A549 (cell line): ENCODE data around the gene BUB1B. TPM values are rescaled to one million over a fixed set of nuclear protein-coding genes. Genes with fewer than 3 reads are reported as not detected.
"Not testable (repeated sequence)": the region's sequence is repeated elsewhere in the genome, so short reads cannot be mapped to it uniquely, and the experiment has no call there.

Experiments
- ATAC-seq, 2 experiments: fragments of 200-7000 bp in 1 of 2; fragments of >200 bp in 1 of 2; cut with Nextera tagmentation in 1 of 2; cut with Tn5 transposase in 1 of 2; 3 replicates each; pipeline versions ENCODE4 v1.8.0 to v1.9.1; 2018 to 2020; ENCODE audit warnings: mild to moderate bottlenecking in 1 of 2, moderate library complexity in 1 of 2
- CTCF ChIA-PET: fragments of 300-600 bp; sonication (Branson Sonifier 250); formaldehyde crosslinking; extraction: SDS; loops from one replicate; lab custom pipeline; 2021; ENCODE audit warnings: antibody characterized with exemption, inconsistent platforms; lab: Yijun Ruan, JAX
- POLR2A ChIA-PET: fragments of 350-600 bp; formaldehyde crosslinking; extraction: SDS; loops from one replicate; lab custom pipeline; 2021; ENCODE audit warnings: antibody characterized with exemption, inconsistent platforms; lab: Yijun Ruan, JAX
- DNase-seq, 2 experiments: peaks; one replicate each; pipeline versions ENCODE4 v3.0.0 to v3.0.0-alpha.2; 2011 to 2016; ENCODE audit warnings: low read depth in 1 of 2, low spot score in 1 of 2
- FAIRE-seq: peaks from 2 replicates; lab custom pipeline; 2011; peaks lifted over from hg19 to GRCh38; lab: Jason Lieb, UNC
- H3K27ac ChIP-seq, 2 experiments: fragments of >200 bp; sonication (Bioruptor Twin); formaldehyde crosslinking; 3 replicates each; pipeline ENCODE4 v1.5.1; 2016 to 2017
- H3K4me1 ChIP-seq: fragments of >200 bp; sonication (Bioruptor Twin); formaldehyde crosslinking; 3 replicates; pipeline ENCODE4 v1.6.1; 2016
- H3K4me2 ChIP-seq: fragments of >200 bp; sonication (Bioruptor Twin); formaldehyde crosslinking; 3 replicates; pipeline ENCODE4 v1.6.1; 2016
- H3K4me3 ChIP-seq: fragments of >200 bp; sonication (Bioruptor Twin); formaldehyde crosslinking; 3 replicates; pipeline ENCODE4 v1.5.1; 2016
- H3K9me3 ChIP-seq: fragments of >200 bp; sonication (Bioruptor Twin); formaldehyde crosslinking; 3 replicates; pipeline ENCODE4 v1.6.1; 2016
- BHLHE40 ChIP-seq: IDR thresholded peaks from 2 replicates; pipeline ENCODE4 v1.6.1; 2012; ENCODE audit warnings: low read depth, low read length, inconsistent platforms
- CHD4 ChIP-seq: fragments of 200-600 bp; sonication (generic); IDR thresholded peaks from 2 replicates; pipeline ENCODE4 v1.6.1; 2016; ENCODE audit warnings: antibody characterized with exemption, mild to moderate bottlenecking, borderline replicate concordance
- EP300 ChIP-seq, 2 experiments: fragments of >200 bp; sonication (Bioruptor Twin); formaldehyde crosslinking; IDR thresholded peaks; 2 replicates in 1 of 2; 3 replicates in 1 of 2; pipeline ENCODE4 v1.6.1; 2016 to 2017
- FOXS1 ChIP-seq: fragments of 250-450 bp; sonication (Bioruptor Pico); IDR thresholded peaks from 2 replicates; pipeline ENCODE4 v1.5.0; 2020; ENCODE audit warnings: mild to moderate bottlenecking, moderate library complexity
- HOXA7 ChIP-seq: fragments of 250-450 bp; sonication (Bioruptor Pico); IDR thresholded peaks from 2 replicates; pipeline ENCODE4 v1.5.0; 2020; ENCODE audit warnings: mild to moderate bottlenecking, moderate library complexity
- HOXB5 ChIP-seq: fragments of 250-450 bp; sonication (Bioruptor Pico); IDR thresholded peaks from 2 replicates; pipeline ENCODE4 v1.5.0; 2020; ENCODE audit warnings: mild to moderate bottlenecking, moderate library complexity
- KDM1A ChIP-seq: fragments of 200-600 bp; sonication (generic); IDR thresholded peaks from 2 replicates; pipeline ENCODE4 v1.6.1; 2016; ENCODE audit warnings: low read depth, mild to moderate bottlenecking
- NFE2L2 ChIP-seq: fragments of 150-350 bp; conservative IDR thresholded peaks from 2 replicates; pipeline ENCODE4 v1.6.1; 2014; ENCODE audit warnings: low read length
- RCOR1 ChIP-seq: fragments of 150-350 bp; IDR thresholded peaks from 2 replicates; pipeline ENCODE4 v1.6.1; 2014; ENCODE audit warnings: antibody characterized with exemption, low read length, low read depth
- SMC3 ChIP-seq: fragments of >200 bp; sonication (Bioruptor Twin); formaldehyde crosslinking; IDR thresholded peaks from 3 replicates; pipeline ENCODE4 v1.6.1; 2018; ENCODE audit warnings: inconsistent platforms
- TFCP2L1 ChIP-seq: fragments of 250-450 bp; sonication (Bioruptor Pico); IDR thresholded peaks from 2 replicates; pipeline ENCODE4 v1.5.0; 2021; ENCODE audit warnings: mild to moderate bottlenecking
- ZC3H11A ChIP-seq: fragments of 450-650 bp; IDR thresholded peaks from 2 replicates; pipeline ENCODE4 v1.6.1; 2014; ENCODE audit warnings: antibody characterized with exemption, mild to moderate bottlenecking
- ZNF302 ChIP-seq: fragments of 250-450 bp; sonication (Bioruptor Pico); IDR thresholded peaks from 2 replicates; pipeline ENCODE4 v1.9.0; 2021; ENCODE audit warnings: inconsistent platforms, mild to moderate bottlenecking, moderate library complexity
- ZSCAN20 ChIP-seq: fragments of 250-450 bp; sonication (Bioruptor Pico); IDR thresholded peaks from 2 replicates; pipeline ENCODE4 v1.8.0; 2022; ENCODE audit warnings: mild to moderate bottlenecking, moderate library complexity
- WGBS: methylation state at CpG from one replicate; pipeline ENCODE4 v1.1.6; 2017; ENCODE audit errors: missing lambda C conversion rate; 5-methylcytosine and 5-hydroxymethylcytosine counted together
- polyA plus RNA-seq, 4 experiments: library from polyadenylated mRNA; depleted of rRNA in 3 of 4; stranded (reverse); fragments of >200 nt; fragmentation: RNase III in 1 of 4; extraction: RNeasy Plus Mini Kit Qiagen cat#74134 plus additional on column Dnase treatment in 1 of 4; gene quantifications; 2 replicates in 3 of 4; 3 replicates in 1 of 4; pipeline ENCODE4 v1.2.3, GENCODE V29; 2011 to 2017
- TF ChIP-seq, protein P1 (sequence below): IDR thresholded peaks from 2 replicates; pipeline ENCODE4 v1.6.1; 2012
- TF ChIP-seq, protein P2 (sequence below): fragments of 200-600 bp; sonication (generic); IDR thresholded peaks from 2 replicates; pipeline ENCODE4 v1.6.1; 2016; ENCODE audit warnings: antibody characterized with exemption, mild to moderate bottlenecking, moderate library complexity
- TF ChIP-seq, protein P3 (sequence below): fragments of 250-450 bp; sonication (Bioruptor Pico); IDR thresholded peaks from 2 replicates; pipeline ENCODE4 v1.5.0; 2020; ENCODE audit warnings: low read depth, mild to moderate bottlenecking, moderate library complexity
- TF ChIP-seq, protein P4 (sequence below): fragments of 250-450 bp; sonication (Bioruptor Pico); IDR thresholded peaks from 2 replicates; pipeline ENCODE4 v1.5.0; 2021; ENCODE audit warnings: mild to moderate bottlenecking, moderate library complexity, borderline replicate concordance

Gene BUB1B
- polyA plus RNA-seq, 2 of the 4 experiments (the other 2 are of a cell fraction): 37.5 to 50.2 TPM

DNA sequence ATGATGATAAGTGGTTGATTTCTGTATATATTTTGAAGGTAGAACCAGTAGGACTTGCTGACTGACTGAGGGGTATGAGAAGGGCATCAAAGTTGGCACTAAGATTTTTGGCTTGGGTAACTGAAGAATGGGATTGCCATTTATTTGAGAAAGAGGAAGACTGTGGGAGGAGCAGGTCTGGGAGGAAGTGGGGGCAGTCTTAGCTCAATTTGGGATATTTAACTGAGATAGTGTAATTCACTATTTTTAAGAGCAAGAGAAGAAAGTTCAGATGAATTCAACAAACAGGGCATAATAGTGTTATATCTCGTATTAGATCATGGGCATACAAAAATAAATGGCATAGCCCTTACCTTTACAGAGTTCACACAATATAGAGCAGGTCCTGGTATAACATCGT is 1.7 kb downstream of the BUB1B start:
- no peak for FAIRE-seq
- CTCF ChIA-PET: interaction anchor here (0.5 to 2.2 kb wide), 6 partner anchors 11 to 139 kb away, joined by 3 to 12 read pairs (median 4); no protein-coding TSS in a partner anchor
- Histone ChIP-seq H3K4me1 (peaks cover 11% of the 10 kb centered on the region), H3K27ac (no peak overlapping the region), H3K4me2 (peak overlapping the region; percentile 79), H3K4me3 (peak overlapping the region; percentile 69; the same call in 1 of the 3 replicates), H3K9me3 (no peaks in the 10 kb centered on the region)
- TF ChIP-seq ZC3H11A (no peak), NFE2L2 (no peak), HOXA7 (CRISPR knock-in tag) (no peak), FOXS1 (CRISPR knock-in tag) (no peak), CHD4 (no peak), KDM1A (no peak), HOXB5 (CRISPR knock-in tag) (no peak)
- TF ChIP-seq, protein P1, sequence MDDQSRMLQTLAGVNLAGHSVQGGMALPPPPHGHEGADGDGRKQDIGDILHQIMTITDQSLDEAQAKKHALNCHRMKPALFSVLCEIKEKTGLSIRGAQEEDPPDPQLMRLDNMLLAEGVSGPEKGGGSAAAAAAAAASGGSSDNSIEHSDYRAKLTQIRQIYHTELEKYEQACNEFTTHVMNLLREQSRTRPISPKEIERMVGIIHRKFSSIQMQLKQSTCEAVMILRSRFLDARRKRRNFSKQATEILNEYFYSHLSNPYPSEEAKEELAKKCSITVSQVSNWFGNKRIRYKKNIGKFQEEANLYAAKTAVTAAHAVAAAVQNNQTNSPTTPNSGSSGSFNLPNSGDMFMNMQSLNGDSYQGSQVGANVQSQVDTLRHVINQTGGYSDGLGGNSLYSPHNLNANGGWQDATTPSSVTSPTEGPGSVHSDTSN: no peak
- no peak for ATAC-seq
- POLR2A ChIA-PET: no interaction called here
- 94% methylated on average over 2 of the region's 2 CpGs for WGBS
- no peak for DNase-seq

DNA sequence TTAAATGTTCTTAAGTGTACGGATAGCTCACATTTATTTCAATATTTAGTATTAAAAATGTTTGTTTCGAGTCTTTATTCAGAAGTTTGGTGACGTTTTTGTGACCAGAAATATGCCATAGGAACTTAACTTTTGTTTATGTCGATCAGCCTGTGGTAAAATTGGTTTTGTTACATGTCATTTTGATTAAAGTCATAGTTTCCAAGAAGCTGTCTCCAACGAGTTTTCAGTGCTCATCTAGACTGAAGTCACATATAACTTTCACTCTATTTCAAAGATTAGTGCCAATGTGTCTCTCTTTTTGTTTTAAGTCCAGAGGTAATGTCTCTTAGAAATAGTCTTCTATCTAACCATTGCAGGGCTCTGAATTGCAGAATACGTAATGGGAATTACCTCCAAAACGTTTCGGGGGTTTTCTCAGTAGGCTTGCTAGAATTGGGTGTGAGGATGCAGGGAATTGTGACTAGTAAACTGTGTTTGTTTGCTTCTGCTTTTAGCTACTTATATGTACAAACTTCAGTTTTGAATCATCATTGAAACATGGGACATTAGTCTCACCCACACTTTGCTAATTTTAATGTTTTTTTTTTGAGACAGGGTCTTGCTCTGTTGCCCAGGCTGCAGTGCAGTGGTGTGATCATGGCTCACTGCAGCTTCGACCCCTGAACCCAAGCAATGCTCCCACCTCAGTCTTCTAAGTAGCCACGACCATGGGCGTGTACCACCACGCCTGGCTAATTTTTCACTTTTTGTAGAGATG is 3.0 kb downstream of the BUB1B start:
- 84% methylated on average over 12 of the region's 12 CpGs for WGBS
- FAIRE-seq: no peak
- POLR2A ChIA-PET: no interaction called here

DNA sequence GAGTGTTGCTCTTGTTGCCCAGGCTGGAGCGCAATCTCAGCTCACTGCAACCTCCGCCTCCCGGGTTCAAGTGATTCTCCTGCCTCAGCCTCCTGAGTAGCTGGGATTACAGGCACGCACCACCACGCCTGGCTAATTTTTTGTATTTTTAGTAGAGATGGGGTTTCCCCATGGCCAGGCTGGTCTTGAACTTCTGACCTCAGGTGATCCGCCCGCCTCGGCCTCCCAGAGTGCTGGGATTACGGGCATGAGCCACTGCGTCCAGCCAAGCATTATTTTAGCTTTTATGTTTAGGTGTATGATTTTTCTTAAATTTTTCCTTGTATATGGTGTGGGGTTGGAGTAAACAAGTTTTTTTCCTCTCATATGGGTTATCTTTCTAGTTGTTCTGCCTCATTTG is 6.5 kb downstream of the BUB1B start:
- H3K4me2 ChIP-seq, FAIRE-seq, H3K4me1 ChIP-seq, DNase-seq, H3K4me3 ChIP-seq, H3K9me3 ChIP-seq, H3K27ac ChIP-seq, ATAC-seq, POLR2A ChIA-PET: not testable (repeated sequence)
- CTCF ChIA-PET: interaction anchor here (0.7 kb wide), 2 partner anchors 24 to 852 kb away, joined by 3 read pairs; no protein-coding TSS in a partner anchor
- 93% methylated on average over 10 of the region's 10 CpGs for WGBS

More for the DNA sequence above, 3.0 kb downstream of the BUB1B start:
- Histone ChIP-seq H3K27ac (no peak overlapping the region), H3K4me1 (peaks cover 11% of the 10 kb centered on the region), H3K9me3 (no peaks in the 10 kb centered on the region), H3K4me2 (no peak overlapping the region), H3K4me3 (no peak overlapping the region)
- no peak for TF ChIP-seq BHLHE40
- no peak for TF ChIP-seq SMC3
- no peak for TF ChIP-seq ZNF302
- no peak for TF ChIP-seq TFCP2L1 (CRISPR knock-in tag)
- TF ChIP-seq RCOR1: no peak
- TF ChIP-seq, protein P2, sequence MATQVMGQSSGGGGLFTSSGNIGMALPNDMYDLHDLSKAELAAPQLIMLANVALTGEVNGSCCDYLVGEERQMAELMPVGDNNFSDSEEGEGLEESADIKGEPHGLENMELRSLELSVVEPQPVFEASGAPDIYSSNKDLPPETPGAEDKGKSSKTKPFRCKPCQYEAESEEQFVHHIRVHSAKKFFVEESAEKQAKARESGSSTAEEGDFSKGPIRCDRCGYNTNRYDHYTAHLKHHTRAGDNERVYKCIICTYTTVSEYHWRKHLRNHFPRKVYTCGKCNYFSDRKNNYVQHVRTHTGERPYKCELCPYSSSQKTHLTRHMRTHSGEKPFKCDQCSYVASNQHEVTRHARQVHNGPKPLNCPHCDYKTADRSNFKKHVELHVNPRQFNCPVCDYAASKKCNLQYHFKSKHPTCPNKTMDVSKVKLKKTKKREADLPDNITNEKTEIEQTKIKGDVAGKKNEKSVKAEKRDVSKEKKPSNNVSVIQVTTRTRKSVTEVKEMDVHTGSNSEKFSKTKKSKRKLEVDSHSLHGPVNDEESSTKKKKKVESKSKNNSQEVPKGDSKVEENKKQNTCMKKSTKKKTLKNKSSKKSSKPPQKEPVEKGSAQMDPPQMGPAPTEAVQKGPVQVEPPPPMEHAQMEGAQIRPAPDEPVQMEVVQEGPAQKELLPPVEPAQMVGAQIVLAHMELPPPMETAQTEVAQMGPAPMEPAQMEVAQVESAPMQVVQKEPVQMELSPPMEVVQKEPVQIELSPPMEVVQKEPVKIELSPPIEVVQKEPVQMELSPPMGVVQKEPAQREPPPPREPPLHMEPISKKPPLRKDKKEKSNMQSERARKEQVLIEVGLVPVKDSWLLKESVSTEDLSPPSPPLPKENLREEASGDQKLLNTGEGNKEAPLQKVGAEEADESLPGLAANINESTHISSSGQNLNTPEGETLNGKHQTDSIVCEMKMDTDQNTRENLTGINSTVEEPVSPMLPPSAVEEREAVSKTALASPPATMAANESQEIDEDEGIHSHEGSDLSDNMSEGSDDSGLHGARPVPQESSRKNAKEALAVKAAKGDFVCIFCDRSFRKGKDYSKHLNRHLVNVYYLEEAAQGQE: no peak
- TF ChIP-seq, protein P3, sequence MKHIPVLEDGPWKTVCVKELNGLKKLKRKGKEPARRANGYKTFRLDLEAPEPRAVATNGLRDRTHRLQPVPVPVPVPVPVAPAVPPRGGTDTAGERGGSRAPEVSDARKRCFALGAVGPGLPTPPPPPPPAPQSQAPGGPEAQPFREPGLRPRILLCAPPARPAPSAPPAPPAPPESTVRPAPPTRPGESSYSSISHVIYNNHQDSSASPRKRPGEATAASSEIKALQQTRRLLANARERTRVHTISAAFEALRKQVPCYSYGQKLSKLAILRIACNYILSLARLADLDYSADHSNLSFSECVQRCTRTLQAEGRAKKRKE (CRISPR knock-in tag): no peak
- TF ChIP-seq EP300 (IDR thresholded peaks at IDR 0.05): no peak
- no peak for TF ChIP-seq ZSCAN20 (CRISPR knock-in tag)
- TF ChIP-seq, protein P4, sequence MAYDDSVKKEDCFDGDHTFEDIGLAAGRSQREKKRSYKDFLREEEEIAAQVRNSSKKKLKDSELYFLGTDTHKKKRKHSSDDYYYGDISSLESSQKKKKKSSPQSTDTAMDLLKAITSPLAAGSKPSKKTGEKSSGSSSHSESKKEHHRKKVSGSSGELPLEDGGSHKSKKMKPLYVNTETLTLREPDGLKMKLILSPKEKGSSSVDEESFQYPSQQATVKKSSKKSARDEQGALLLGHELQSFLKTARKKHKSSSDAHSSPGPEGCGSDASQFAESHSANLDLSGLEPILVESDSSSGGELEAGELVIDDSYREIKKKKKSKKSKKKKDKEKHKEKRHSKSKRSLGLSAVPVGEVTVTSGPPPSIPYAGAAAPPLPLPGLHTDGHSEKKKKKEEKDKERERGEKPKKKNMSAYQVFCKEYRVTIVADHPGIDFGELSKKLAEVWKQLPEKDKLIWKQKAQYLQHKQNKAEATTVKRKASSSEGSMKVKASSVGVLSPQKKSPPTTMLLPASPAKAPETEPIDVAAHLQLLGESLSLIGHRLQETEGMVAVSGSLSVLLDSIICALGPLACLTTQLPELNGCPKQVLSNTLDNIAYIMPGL (CRISPR knock-in tag): no peak
- TF ChIP-seq FOXS1 (CRISPR knock-in tag): no peak
- no peak for DNase-seq
- ATAC-seq: no peak
- CTCF ChIA-PET: interaction anchor here (0.7 to 0.8 kb wide), 3 partner anchors 118 to 162 kb away, joined by 3 to 5 read pairs (median 3); no protein-coding TSS in a partner anchor
